HG03571 (cell line): ENCODE data around the gene OCEL1.
"Not testable (repeated sequence)": the region's sequence is repeated elsewhere in the genome, so short reads cannot be mapped to it uniquely, and the experiment has no call there.

Experiments
- ATAC-seq: cut with Tn5 transposase; IDR thresholded peaks from one replicate; pipeline ENCODE4 v1.9.1; 2021; ENCODE audit not compliant: unreplicated experiment

Gene OCEL1

GRCh38 chr19:17260842-17261325 is 34.9 kb downstream of the OCEL1 start:
- ATAC-seq = peak; percentile 76

GRCh38 chr19:17262557-17262956 is 36.5 kb downstream of the OCEL1 start:
- ATAC-seq = no peak

GRCh38 chr19:17263712-17264640 is 38.0 kb downstream of the OCEL1 start:
- no peak for ATAC-seq

GRCh38 chr19:17264641-17264979 is 38.6 kb downstream of the OCEL1 start, which contains the start of gene USHBP1:
USHBP1 (minus strand) TSS chr19:17264745; CDS start chr19:17264299, 446 bp downstream.
- ATAC-seq = no peak

- no peak for ATAC-seq
Measured at GRCh38 chr19:17266026-17266425, 40.0 kb downstream of the OCEL1 start.

GRCh38 chr19:17266589-17266974 is 40.6 kb downstream of the OCEL1 start:
- peak; percentile 8 for ATAC-seq

GRCh38 chr19:17266975-17267788 is 41.2 kb downstream of the OCEL1 start, which contains the start of gene BABAM1:
BABAM1 (plus strand) TSS chr19:17267443; CDS start chr19:17268807, 1,364 bp downstream.
- peak; percentile 78 for ATAC-seq

GRCh38 chr19:17268754-17269153 is 42.7 kb downstream of the OCEL1 start:
- ATAC-seq = no peak

- ATAC-seq = not testable (repeated sequence)
Measured at GRCh38 chr19:17274892-17275291, 48.9 kb downstream of the OCEL1 start.

GRCh38 chr19:17275441-17276175 is 49.6 kb downstream of the OCEL1 start:
- no peak for ATAC-seq
